ENCODE data around the gene TLCD3A. TPM values are rescaled to one million over a fixed set of nuclear protein-coding genes. Genes with fewer than 3 reads are reported as not detected.

TLCD3A gene
- total and polyA plus RNA-seq, 2 donors (not counting 3 experiments of a cell fraction or from before 2014, with no cell fraction given), result 36.6 to 54.1 TPM

DNA sequence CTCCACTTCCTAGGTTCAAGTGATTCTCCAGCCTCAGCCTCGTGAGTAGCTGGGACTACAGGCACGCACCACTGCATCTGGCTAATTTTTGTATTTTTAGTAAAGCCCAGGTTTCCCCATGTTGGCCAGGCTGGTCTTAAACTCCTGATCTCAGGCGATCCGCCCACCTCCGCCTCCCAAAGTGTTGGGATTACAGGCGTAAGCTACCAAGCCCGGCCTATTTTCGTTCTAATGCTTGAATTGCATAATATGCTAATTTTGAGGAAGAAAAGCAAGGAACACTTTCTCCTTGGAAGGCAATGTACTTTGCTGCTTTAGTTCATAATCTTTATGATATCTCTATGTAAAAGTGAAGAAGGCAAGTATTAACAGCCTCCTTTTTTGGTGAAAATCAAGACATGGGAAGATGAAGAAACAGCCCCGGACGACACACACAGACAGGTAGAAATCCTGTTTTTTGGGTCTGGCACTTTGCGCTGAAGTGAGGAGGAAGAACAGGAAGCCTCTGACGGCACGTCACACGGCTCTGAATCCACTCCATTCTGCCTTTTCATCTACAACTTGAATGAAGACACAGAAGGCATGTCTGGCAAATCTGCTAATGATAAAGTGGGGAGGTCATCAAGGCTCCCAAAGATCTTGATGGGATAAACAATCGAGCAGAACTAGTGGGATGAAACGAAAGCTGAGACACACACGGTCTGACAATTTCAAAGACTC, 42.7 kb upstream of the TLCD3A start:
- no peak overlapping the region for H2AFZ ChIP-seq (ENCODE audit: low read depth, low read length)
- H3K4me3 ChIP-seq (replicated peaks in 1 of 3; ENCODE audit: insufficient read depth in 1 of 3, low read depth in 1 of 3, low read length in 3 of 3), result no peak overlapping the region
- POLR2A ChIA-PET, result interaction anchor here (0.6 kb wide), 1 partner anchor 8 kb away, joined by 6 read pairs; no protein-coding TSS in a partner anchor
- H3K4me2 ChIP-seq (ENCODE audit: insufficient read depth, low read length), result no peak overlapping the region
- H4K20me1 ChIP-seq (replicated peaks; ENCODE audit: control insufficient read depth, extremely low read depth, insufficient read depth, low read length), result no peaks in the 10 kb centered on the region
- no peaks in the 10 kb centered on the region for H3K9me1 ChIP-seq (replicated peaks; ENCODE audit: control insufficient read depth, extremely low read depth, insufficient read depth, low read length)
- H3K27ac ChIP-seq (ENCODE audit: insufficient read depth, low read depth, low read length), result no peak overlapping the region
- no peak overlapping the region for H3K9ac ChIP-seq (replicated peaks; ENCODE audit: extremely low read depth, insufficient read depth, low read length)
- H3K9me3 ChIP-seq (replicated peaks; ENCODE audit: control insufficient read depth, insufficient read depth, low read length), result no peaks in the 10 kb centered on the region
- TF ChIP-seq POLR2AphosphoS5 (IDR thresholded peaks at IDR 0.05; ENCODE audit: insufficient read depth, low read depth, low read length), result no peak
- no peak for TF ChIP-seq MYC (IDR thresholded peaks at IDR 0.05; ENCODE audit: low read depth, low read length)
- TF ChIP-seq, protein P1, sequence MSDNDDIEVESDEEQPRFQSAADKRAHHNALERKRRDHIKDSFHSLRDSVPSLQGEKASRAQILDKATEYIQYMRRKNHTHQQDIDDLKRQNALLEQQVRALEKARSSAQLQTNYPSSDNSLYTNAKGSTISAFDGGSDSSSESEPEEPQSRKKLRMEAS (IDR thresholded peaks at IDR 0.05; ENCODE audit: insufficient read depth, insufficient read length), result no peak
- TF ChIP-seq EZH2 (IDR thresholded peaks at IDR 0.05; ENCODE audit: borderline replicate concordance, low read depth, low read length, severe bottlenecking), result no peak
- no peak for TF ChIP-seq JUN (IDR thresholded peaks at IDR 0.05; ENCODE audit: borderline replicate concordance, insufficient read depth, insufficient read length, low read depth)
- no peak for TF ChIP-seq FOS (IDR thresholded peaks at IDR 0.05; ENCODE audit: borderline replicate concordance, insufficient read depth, low read length)
- no peak for TF ChIP-seq GATA2 (IDR thresholded peaks at IDR 0.05; ENCODE audit: insufficient read depth, insufficient read length, low read depth, low read length)
- TF ChIP-seq POLR2A (IDR thresholded peaks at IDR 0.05; ENCODE audit: low read depth, low read length), result no peak
- TF ChIP-seq, protein P2, sequence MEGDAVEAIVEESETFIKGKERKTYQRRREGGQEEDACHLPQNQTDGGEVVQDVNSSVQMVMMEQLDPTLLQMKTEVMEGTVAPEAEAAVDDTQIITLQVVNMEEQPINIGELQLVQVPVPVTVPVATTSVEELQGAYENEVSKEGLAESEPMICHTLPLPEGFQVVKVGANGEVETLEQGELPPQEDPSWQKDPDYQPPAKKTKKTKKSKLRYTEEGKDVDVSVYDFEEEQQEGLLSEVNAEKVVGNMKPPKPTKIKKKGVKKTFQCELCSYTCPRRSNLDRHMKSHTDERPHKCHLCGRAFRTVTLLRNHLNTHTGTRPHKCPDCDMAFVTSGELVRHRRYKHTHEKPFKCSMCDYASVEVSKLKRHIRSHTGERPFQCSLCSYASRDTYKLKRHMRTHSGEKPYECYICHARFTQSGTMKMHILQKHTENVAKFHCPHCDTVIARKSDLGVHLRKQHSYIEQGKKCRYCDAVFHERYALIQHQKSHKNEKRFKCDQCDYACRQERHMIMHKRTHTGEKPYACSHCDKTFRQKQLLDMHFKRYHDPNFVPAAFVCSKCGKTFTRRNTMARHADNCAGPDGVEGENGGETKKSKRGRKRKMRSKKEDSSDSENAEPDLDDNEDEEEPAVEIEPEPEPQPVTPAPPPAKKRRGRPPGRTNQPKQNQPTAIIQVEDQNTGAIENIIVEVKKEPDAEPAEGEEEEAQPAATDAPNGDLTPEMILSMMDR (IDR thresholded peaks at IDR 0.05; ENCODE audit: extremely low read depth in 1 of 2, insufficient read depth in 1 of 2, low read depth in 1 of 2, low read length in 2 of 2), result no peak
- no peak for FAIRE-seq
- peaks cover 6 to 12% of the 10 kb centered on the region in 2 experiments for H3K36me3 ChIP-seq (ENCODE audit: control insufficient read depth in 2 of 2, extremely low read depth in 1 of 2, insufficient read depth in 2 of 2, low read length in 2 of 2)
- dilution Hi-C loops (cut with MboI; ENCODE audit: extremely low pct_ligation_motif_present, low sequenced_read_pairs) (loop anchor here (10.0 kb wide), 1 partner anchor 85 kb away; no protein-coding TSS in a partner anchor), intact Hi-C loops (cut with micrococcal nuclease) (loop anchor here (5.0 kb wide), 1 partner anchor 177 kb away; no protein-coding TSS in a partner anchor)
- H3K79me2 ChIP-seq (ENCODE audit: control insufficient read depth, insufficient read depth, low read length), result peaks cover under 1% of the 10 kb centered on the region
- peaks cover 17% of the 10 kb centered on the region for H3K4me1 ChIP-seq (ENCODE audit: control insufficient read depth, extremely low read depth, insufficient read depth, low read length)
- no peak for DNase-seq (ENCODE audit: low read depth, low spot score)
- no TSS peak for BruUV-seq (replicated peaks)
- H3K27me3 ChIP-seq (ENCODE audit: control insufficient read depth in 2 of 2, insufficient read depth in 2 of 2, low read length in 2 of 2), result no peaks in the 10 kb centered on the region
- CTCF ChIA-PET, result interaction anchor here (0.6 to 3.9 kb wide), 8 partner anchors 8 to 277 kb away, joined by 3 to 73 read pairs (median 7); no protein-coding TSS in a partner anchor

Data from endothelial cell of umbilical vein (primary cell).